PC-9 (cell line): ENCODE data around the gene ZNF716. TPM values are rescaled to one million over a fixed set of nuclear protein-coding genes. Genes with fewer than 3 reads are reported as not detected.

Source experiments
- BruUV-seq: library from RNA; stranded (reverse); fragments of 400-500 nt; replicated peaks from 2 replicates; lab custom pipeline; 2021; lab: Mats Ljungman, UMichigan
- CTCF ChIA-PET: fragments of 300-600 bp; sonication (Branson Sonifier 250); formaldehyde crosslinking; loops from one replicate; lab custom pipeline; 2022; ENCODE audit warnings: antibody characterized with exemption; lab: Charles Lee
- POLR2A ChIA-PET: fragments of 300-600 bp; sonication (Branson Sonifier 250); formaldehyde crosslinking; loops from one replicate; lab custom pipeline; 2022; ENCODE audit warnings: antibody characterized with exemption; ENCODE audit not compliant: unreplicated experiment; lab: Charles Lee
- DNase-seq, 2 experiments: peaks; one replicate each; pipeline versions ENCODE4 v3.0.0 to v3.0.0-alpha.2; 2015 to 2022; ENCODE audit warnings: mixed read lengths in 1 of 2
- H2AFZ ChIP-seq: fragments of 200-600 bp; sonication (generic); 2 replicates; pipeline ENCODE4 v1.8.1; 2017; ENCODE audit warnings: antibody characterized with exemption
- H3F3A ChIP-seq: fragments of 200-600 bp; sonication (generic); 2 replicates; pipeline ENCODE4 v1.8.1; 2017; ENCODE audit warnings: antibody characterized with exemption, mild to moderate bottlenecking, low read depth; ENCODE audit not compliant: insufficient read depth
- H3K27ac ChIP-seq: fragments of 200-600 bp; sonication (generic); 2 replicates; pipeline ENCODE4 v1.6.1; 2016; ENCODE audit warnings: mixed run types
- H3K27me3 ChIP-seq: fragments of 200-600 bp; sonication (generic); 2 replicates; pipeline ENCODE4 v1.6.1; 2016; ENCODE audit warnings: low read depth, mixed run types; ENCODE audit not compliant: insufficient read depth
- H3K36me3 ChIP-seq: fragments of 200-600 bp; sonication (generic); 2 replicates; pipeline ENCODE4 v1.6.1; 2016; ENCODE audit warnings: low read depth, mixed run types
- H3K4me1 ChIP-seq: fragments of 200-600 bp; sonication (generic); replicated peaks from 2 replicates; pipeline ENCODE4 v1.6.1; 2016; ENCODE audit warnings: mixed run types; ENCODE audit not compliant: insufficient read depth
- H3K4me2 ChIP-seq: fragments of 200-600 bp; sonication (generic); 2 replicates; pipeline ENCODE4 v1.6.1; 2017; ENCODE audit warnings: mixed run types
- H3K4me3 ChIP-seq: fragments of 200-600 bp; sonication (generic); 2 replicates; pipeline ENCODE4 v1.6.1; 2016; ENCODE audit warnings: mixed run types
- H3K79me2 ChIP-seq: fragments of 200-600 bp; sonication (generic); 2 replicates; pipeline ENCODE4 v1.6.1; 2017; ENCODE audit warnings: low read depth, mixed run types
- H3K9me2 ChIP-seq: fragments of 200-600 bp; sonication (generic); 2 replicates; pipeline ENCODE4 v1.8.1; 2017; ENCODE audit warnings: mild to moderate bottlenecking; ENCODE audit not compliant: insufficient read depth
- H3K9me3 ChIP-seq: fragments of 200-600 bp; sonication (generic); 2 replicates; pipeline ENCODE4 v1.8.1; 2016; ENCODE audit warnings: low read depth; ENCODE audit not compliant: insufficient read depth
- H4K20me1 ChIP-seq: fragments of 200-600 bp; sonication (generic); 2 replicates; pipeline ENCODE4 v1.8.1; 2017; ENCODE audit not compliant: insufficient read depth
- CTCF ChIP-seq: fragments of 200-600 bp; sonication (generic); conservative IDR thresholded peaks from 2 replicates; pipeline ENCODE4 v1.6.1; 2017; ENCODE audit warnings: mixed run types, antibody characterized with exemption, mild to moderate bottlenecking, moderate library complexity
- EZH2 ChIP-seq: fragments of 200-600 bp; sonication (generic); IDR thresholded peaks from 2 replicates; pipeline ENCODE4 v1.8.0; 2017; ENCODE audit warnings: antibody characterized with exemption, low read depth
- intact Hi-C: fragments of 100-400 bp; cut with micrococcal nuclease; formaldehyde crosslinking; loops from one replicate; pipeline ENCODE4 v1.10.0; 2022; ENCODE audit not compliant: unreplicated experiment
- total RNA-seq: library from RNA; stranded (reverse); gene quantifications from 2 replicates; pipeline ENCODE4 v1.2.3, GENCODE V29; 2021

ZNF716 gene
- total RNA-seq, 1 experiment from 2014 or later = not detected

GRCh38 chr7:57403601-57404342 lies 46.2 kb upstream of the ZNF716 start:
- Histone ChIP-seq H3K4me2 (no peak overlapping the region), H4K20me1 (no peaks in the 10 kb centered on the region), H3K79me2 (no peaks in the 10 kb centered on the region), H3K4me3 (no peak overlapping the region), H3K27ac (no peak overlapping the region), H3K9me3 (no peaks in the 10 kb centered on the region), H3K4me1 (no peaks in the 10 kb centered on the region), H3K9me2 (no peaks in the 10 kb centered on the region), H2AFZ (no peak overlapping the region), H3K27me3 (no peaks in the 10 kb centered on the region), H3F3A (no peaks in the 10 kb centered on the region), H3K36me3 (no peaks in the 10 kb centered on the region)
- POLR2A ChIA-PET = no interaction called here
- intact Hi-C loops = no loop called here
- DNase-seq = no peak
- CTCF ChIA-PET = no interaction called here
- no TSS peak for BruUV-seq
- TF ChIP-seq EZH2 (no peak), CTCF (no peak)

- H4K20me1 ChIP-seq = no peaks in the 10 kb centered on the region
- H3K27me3 ChIP-seq = no peaks in the 10 kb centered on the region
- TF ChIP-seq EZH2 = no peak
- TF ChIP-seq CTCF = no peak
- POLR2A ChIA-PET = no interaction called here
- no peak for DNase-seq
- no peaks in the 10 kb centered on the region for H3F3A ChIP-seq
- H2AFZ ChIP-seq = no peak overlapping the region
- intact Hi-C loops = no loop called here
- no peak overlapping the region for H3K27ac ChIP-seq
- no peaks in the 10 kb centered on the region for H3K36me3 ChIP-seq
- CTCF ChIA-PET = no interaction called here
- no peak overlapping the region for H3K4me3 ChIP-seq
- no peaks in the 10 kb centered on the region for H3K79me2 ChIP-seq
- no peaks in the 10 kb centered on the region for H3K9me2 ChIP-seq
- H3K9me3 ChIP-seq = no peaks in the 10 kb centered on the region
- no peaks in the 10 kb centered on the region for H3K4me1 ChIP-seq
- BruUV-seq = no TSS peak
- no peak overlapping the region for H3K4me2 ChIP-seq
These were observed 45.5 kb upstream of the ZNF716 start for GRCh38 chr7:57404343-57404966.

GRCh38 chr7:57404967-57405421 lies 45.0 kb upstream of the ZNF716 start:
- no peak for DNase-seq
- no peaks in the 10 kb centered on the region for H3F3A ChIP-seq
- no peak overlapping the region for H2AFZ ChIP-seq
- no peaks in the 10 kb centered on the region for H3K9me2 ChIP-seq
- no peaks in the 10 kb centered on the region for H4K20me1 ChIP-seq
- H3K4me3 ChIP-seq = no peak overlapping the region
- CTCF ChIA-PET = no interaction called here
- no peaks in the 10 kb centered on the region for H3K79me2 ChIP-seq
- H3K27ac ChIP-seq = no peak overlapping the region
- H3K4me1 ChIP-seq = no peaks in the 10 kb centered on the region
- intact Hi-C loops = no loop called here
- no peaks in the 10 kb centered on the region for H3K27me3 ChIP-seq
- BruUV-seq = no TSS peak
- H3K9me3 ChIP-seq = no peaks in the 10 kb centered on the region
- TF ChIP-seq CTCF (no peak), EZH2 (no peak)
- POLR2A ChIA-PET = no interaction called here
- H3K36me3 ChIP-seq = no peaks in the 10 kb centered on the region
- no peak overlapping the region for H3K4me2 ChIP-seq
